H1 (cell line): ENCODE results near the gene DDIAS.

Source experiments
- CEBPB ChIP-seq: IDR thresholded peaks from 2 replicates; pipeline ENCODE4 v1.6.1; 2012; ENCODE audit warnings: low read depth, low read length
- SUZ12 ChIP-seq: fragments of 200-600 bp; sonication (generic); IDR thresholded peaks from 2 replicates; pipeline ENCODE4 v1.6.1; 2012; ENCODE audit warnings: mild to moderate bottlenecking, inconsistent platforms, low read length, moderate library complexity, mixed read lengths
- TF ChIP-seq, protein P1 (sequence below), 3 experiments: IDR thresholded peaks; 1 replicate in 2 of 3; 2 replicates in 1 of 3; pipeline versions ENCODE4 v1.5.1 to v1.6.1; 2011; ENCODE audit warnings: low read length in 3 of 3, mild to moderate bottlenecking in 3 of 3, inconsistent platforms in 2 of 3, low read depth in 1 of 3, moderate library complexity in 1 of 3; ENCODE audit not compliant: insufficient read depth in 1 of 3; ENCODE audit errors: control extremely low read depth in 1 of 3
- TF ChIP-seq, protein P2 (sequence below): IDR thresholded peaks from 2 replicates; pipeline ENCODE4 v1.6.1; 2012; ENCODE audit warnings: inconsistent platforms

DNA sequence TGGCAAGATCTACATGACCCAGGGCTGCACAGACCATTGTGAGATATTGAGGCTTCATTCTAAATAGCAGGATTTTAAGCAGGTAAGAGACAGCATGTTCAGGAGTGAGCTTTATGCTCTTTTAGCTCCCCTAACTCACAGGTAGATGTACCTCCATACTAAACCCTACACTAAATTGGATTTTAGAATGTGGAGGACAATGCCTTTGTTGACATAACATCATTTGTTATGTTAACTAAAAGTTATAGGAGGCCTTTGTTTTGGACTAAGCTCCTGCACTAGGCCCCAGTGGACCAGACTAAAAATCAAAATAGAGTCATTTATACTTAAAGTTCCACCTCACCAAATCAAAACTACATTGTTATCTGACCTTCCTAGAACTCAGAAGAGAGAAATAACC is 6.8 kb downstream of the DDIAS start:
- no peak for TF ChIP-seq CEBPB
- TF ChIP-seq, protein P1, sequence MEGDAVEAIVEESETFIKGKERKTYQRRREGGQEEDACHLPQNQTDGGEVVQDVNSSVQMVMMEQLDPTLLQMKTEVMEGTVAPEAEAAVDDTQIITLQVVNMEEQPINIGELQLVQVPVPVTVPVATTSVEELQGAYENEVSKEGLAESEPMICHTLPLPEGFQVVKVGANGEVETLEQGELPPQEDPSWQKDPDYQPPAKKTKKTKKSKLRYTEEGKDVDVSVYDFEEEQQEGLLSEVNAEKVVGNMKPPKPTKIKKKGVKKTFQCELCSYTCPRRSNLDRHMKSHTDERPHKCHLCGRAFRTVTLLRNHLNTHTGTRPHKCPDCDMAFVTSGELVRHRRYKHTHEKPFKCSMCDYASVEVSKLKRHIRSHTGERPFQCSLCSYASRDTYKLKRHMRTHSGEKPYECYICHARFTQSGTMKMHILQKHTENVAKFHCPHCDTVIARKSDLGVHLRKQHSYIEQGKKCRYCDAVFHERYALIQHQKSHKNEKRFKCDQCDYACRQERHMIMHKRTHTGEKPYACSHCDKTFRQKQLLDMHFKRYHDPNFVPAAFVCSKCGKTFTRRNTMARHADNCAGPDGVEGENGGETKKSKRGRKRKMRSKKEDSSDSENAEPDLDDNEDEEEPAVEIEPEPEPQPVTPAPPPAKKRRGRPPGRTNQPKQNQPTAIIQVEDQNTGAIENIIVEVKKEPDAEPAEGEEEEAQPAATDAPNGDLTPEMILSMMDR (IDR thresholded peaks at IDR 0.05; ENCODE audit: control extremely low read depth in 1 of 3, insufficient read depth in 1 of 3, low read depth in 1 of 3, low read length in 3 of 3), result no peak
- TF ChIP-seq, protein P2, sequence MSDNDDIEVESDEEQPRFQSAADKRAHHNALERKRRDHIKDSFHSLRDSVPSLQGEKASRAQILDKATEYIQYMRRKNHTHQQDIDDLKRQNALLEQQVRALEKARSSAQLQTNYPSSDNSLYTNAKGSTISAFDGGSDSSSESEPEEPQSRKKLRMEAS, result no peak
- TF ChIP-seq SUZ12, result no peak
